ENCODE measurements around the gene MYO1G.

MYO1G gene

GRCh38 chr7:44972562-44972961 lies 6.3 kb downstream of the MYO1G start:
- no peak for DNase-seq (ENCODE audit: extremely low spot score)

GRCh38 chr7:44971902-44972441 lies 6.8 kb downstream of the MYO1G start:
- ChIA-PET CTCF (interaction anchor here (0.9 to 6.4 kb wide), 10 partner anchors 11 to 164 kb away, joined by 4 to 147 read pairs (median 14); partner anchors contain the start of gene H2AZ2), POLR2A (interaction anchor here (0.6 to 1.3 kb wide), 2 partner anchors 16 to 119 kb away, joined by 5 to 6 read pairs; no protein-coding TSS in a partner anchor)
- TF ChIP-seq, protein P1, sequence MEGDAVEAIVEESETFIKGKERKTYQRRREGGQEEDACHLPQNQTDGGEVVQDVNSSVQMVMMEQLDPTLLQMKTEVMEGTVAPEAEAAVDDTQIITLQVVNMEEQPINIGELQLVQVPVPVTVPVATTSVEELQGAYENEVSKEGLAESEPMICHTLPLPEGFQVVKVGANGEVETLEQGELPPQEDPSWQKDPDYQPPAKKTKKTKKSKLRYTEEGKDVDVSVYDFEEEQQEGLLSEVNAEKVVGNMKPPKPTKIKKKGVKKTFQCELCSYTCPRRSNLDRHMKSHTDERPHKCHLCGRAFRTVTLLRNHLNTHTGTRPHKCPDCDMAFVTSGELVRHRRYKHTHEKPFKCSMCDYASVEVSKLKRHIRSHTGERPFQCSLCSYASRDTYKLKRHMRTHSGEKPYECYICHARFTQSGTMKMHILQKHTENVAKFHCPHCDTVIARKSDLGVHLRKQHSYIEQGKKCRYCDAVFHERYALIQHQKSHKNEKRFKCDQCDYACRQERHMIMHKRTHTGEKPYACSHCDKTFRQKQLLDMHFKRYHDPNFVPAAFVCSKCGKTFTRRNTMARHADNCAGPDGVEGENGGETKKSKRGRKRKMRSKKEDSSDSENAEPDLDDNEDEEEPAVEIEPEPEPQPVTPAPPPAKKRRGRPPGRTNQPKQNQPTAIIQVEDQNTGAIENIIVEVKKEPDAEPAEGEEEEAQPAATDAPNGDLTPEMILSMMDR (IDR thresholded peaks at IDR 0.05; ENCODE audit: control extremely low read depth, extremely low read depth, low read depth, missing control alignments): no peak
- DNase-seq (ENCODE audit: extremely low spot score): no peak

More at GRCh38 chr7:44972562-44972961, 6.3 kb downstream of the MYO1G start:
- POLR2A ChIA-PET: interaction anchor here (0.6 to 2.5 kb wide), 6 partner anchors 8 to 174 kb away, joined by 3 to 9 read pairs (median 4); no protein-coding TSS in a partner anchor
- TF ChIP-seq, protein P1 (IDR thresholded peaks at IDR 0.05; ENCODE audit: control extremely low read depth, extremely low read depth, low read depth, missing control alignments): no peak
- CTCF ChIA-PET: interaction anchor here (0.9 to 6.4 kb wide), 21 partner anchors 9 to 163 kb away, joined by 3 to 147 read pairs (median 9); partner anchors contain the start of gene H2AZ2

DNA sequence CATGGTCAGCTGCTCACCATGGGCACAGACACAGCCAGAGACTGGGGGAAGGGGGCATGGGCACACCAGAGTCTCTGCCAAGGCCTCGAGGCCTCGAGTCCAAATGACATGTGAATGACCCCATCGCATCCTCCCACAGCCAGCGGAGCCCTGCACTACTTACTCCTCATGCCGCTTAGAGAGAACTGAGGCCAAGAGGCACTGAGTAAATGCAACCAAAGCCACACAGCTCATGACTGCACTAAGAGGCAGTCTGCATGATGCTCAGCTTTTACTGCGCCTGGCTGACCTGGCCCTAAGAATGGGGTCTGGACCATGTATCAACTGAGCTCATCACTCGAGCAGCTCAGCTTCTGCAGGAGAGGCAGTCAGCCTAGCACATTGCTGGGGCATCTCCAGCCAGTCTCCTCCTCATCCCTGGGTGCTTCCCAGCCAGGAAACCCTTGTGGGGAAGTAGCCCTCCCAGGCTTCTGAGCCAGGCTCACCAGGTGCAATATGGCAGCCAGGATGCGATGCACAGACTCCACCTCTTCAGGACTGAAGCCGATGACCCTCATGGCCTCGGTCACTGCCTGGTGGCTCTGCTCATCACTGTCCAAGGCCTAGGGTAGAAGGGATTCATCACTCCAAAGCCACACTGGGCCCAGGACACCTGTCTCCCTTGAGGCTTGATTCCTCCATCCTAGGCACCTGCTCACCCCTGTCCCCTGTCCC lies 7.5 kb downstream of the MYO1G start:
- DNase-seq (ENCODE audit: extremely low spot score): no peak
- TF ChIP-seq, protein P1 (IDR thresholded peaks at IDR 0.05; ENCODE audit: control extremely low read depth, extremely low read depth, low read depth, missing control alignments): no peak
- POLR2A ChIA-PET: no interaction called here
- CTCF ChIA-PET: interaction anchor here (0.9 to 6.4 kb wide), 3 partner anchors 8 to 164 kb away, joined by 3 to 147 read pairs (median 13); partner anchors contain the start of gene H2AZ2

DNA sequence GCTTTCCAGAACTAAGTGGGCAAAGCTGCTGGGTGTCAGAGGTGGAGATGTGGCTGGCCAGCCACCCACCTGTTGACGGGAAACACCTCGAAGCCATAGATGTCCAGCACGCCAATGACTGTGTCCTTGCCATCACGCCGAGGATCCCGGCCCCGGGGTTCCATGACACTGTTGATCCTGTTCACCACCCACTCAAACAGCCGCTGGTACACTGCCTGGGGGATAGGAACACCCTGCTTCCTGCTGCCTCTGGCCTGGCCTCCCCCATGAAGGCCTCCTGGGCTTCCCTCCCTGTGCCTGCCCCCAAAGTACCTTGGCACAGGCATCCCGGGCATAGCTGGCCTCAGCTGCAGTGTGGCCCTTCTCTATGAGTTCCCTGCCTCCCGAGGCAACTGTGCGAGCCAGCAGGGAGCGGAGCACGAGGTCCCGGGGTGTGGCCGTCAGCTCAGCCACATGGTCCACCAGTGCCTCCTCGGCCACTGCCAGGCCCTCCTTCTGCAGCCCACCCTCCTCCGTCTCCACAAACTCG lies 8.2 kb downstream of the MYO1G start:
- TF ChIP-seq, protein P1 (IDR thresholded peaks at IDR 0.05; ENCODE audit: control extremely low read depth, extremely low read depth, low read depth, missing control alignments): no peak
- ChIA-PET POLR2A (interaction anchor here (0.6 to 1.6 kb wide), 2 partner anchors 10 to 14 kb away, joined by 4 to 7 read pairs; no protein-coding TSS in a partner anchor), CTCF (interaction anchor here (0.9 to 6.4 kb wide), 2 partner anchors 9 to 165 kb away, joined by 3 to 147 read pairs; no protein-coding TSS in a partner anchor)
- DNase-seq (ENCODE audit: extremely low spot score): no peak

DNA sequence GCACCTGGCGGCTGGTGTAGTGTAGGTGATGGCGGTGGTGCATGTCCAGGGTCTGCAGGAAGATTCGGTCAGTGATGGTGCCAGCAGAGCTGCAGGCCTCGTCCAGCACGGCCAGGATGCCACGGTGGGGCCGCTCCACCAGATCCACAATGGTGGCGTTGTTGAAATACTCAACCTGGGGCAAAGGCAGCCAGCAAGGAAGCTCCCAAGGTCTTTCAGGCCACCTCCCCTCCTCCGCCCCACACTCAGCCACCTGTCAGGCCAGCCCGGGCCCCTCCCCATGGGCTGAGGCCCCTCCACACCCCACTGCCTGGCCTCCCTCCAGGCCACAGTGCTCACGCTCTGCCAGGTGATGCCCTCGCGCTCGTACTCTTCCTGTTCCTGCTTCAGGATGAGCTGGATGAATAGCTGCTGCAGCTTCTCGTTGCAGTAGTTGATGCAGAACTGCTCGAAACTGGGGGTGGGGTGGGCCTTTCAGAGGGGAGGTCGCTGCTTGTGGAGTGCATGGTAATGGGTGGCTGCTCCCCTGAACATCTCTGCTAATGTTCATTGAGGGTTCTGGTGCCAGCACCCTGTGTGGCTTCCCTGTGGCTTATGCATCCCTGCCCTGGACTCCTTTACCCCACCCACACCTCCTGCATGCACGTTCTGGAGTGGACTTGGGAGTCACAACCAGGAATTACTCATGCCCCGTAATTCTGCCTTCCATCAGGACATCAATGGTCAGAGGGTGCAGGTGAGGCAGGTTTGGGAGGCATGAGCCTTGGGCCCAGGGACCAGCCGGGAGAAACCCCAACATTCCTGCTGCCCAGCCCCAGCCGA lies 8.9 kb downstream of the MYO1G start:
- TF ChIP-seq, protein P1 (IDR thresholded peaks at IDR 0.05; ENCODE audit: control extremely low read depth, extremely low read depth, low read depth, missing control alignments): no peak
- CTCF ChIA-PET: interaction anchor here (6.4 kb wide), 1 partner anchor 166 kb away, joined by 147 read pairs; no protein-coding TSS in a partner anchor
- DNase-seq (ENCODE audit: extremely low spot score): no peak
- POLR2A ChIA-PET: interaction anchor here (0.6 to 1.6 kb wide), 2 partner anchors 9 to 13 kb away, joined by 4 to 7 read pairs; no protein-coding TSS in a partner anchor

Data from GM10248 (cell line).